GM19023 (cell line): Measurements from ENCODE around the gene PCSK1.
"Not testable (repeated sequence)": the region's sequence is repeated elsewhere in the genome, so short reads cannot be mapped to it uniquely, and the experiment has no call there.

ENCODE experiments used
- ATAC-seq: cut with Tn5 transposase; IDR thresholded peaks from one replicate; pipeline ENCODE4 v1.9.1; 2021; ENCODE audit warnings: mild to moderate bottlenecking, moderate library complexity; ENCODE audit not compliant: unreplicated experiment

Gene PCSK1

DNA sequence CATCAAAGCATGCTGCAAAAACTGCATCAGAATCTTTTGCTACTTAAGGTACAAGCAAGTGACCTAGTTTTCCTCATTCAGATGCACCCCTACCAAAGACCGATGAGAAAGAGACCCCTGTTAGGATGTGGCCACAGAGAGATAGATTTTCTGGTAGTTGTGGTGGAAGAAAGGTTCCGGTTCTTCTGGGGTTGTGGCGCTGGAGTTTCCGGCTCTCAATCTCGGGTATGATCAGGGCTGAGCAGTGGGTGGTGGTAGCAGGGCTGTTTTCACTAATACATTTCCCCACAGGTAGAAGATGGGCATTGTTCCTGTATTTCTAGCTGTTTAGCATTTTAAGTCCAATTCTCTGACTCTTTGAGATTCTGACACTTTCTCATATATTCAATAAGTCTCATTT lies 58.4 kb downstream of the PCSK1 start:
- ATAC-seq = no peak

GRCh38 chr5:96373381-96373733 lies 59.7 kb downstream of the PCSK1 start:
- ATAC-seq = no peak

DNA sequence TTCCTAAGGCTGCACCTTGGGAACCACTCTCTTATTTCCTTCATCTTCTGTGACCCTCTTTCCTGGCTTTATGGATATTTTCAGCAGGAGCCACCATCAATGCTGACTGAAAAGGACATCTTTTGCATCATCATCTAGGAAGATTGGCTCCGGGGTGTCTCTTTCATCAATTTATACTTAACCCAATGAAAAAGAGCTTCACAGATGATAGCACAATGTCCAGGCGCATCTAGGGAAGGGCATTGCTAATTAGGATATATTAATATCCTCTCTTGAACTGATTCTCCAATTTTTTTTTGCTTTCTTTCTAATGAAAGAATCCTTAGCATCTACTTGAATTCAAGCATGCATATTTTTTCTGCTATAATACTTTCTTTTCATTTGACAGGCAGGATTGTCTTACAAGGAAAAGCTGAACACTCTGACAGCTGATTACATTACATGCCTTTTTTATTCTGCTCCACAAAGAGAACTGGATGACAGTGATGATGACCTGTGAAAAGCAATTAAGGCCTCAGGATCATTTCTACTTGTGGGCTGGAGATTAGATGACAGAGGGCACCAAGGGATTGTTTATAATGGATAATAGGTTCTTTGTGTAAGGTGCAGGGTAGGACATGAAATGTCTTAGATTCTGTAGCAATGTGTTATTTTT lies 60.2 kb downstream of the PCSK1 start:
- ATAC-seq = no peak

- no peak for ATAC-seq
Measured at GRCh38 chr5:96370976-96371375, 62.1 kb downstream of the PCSK1 start.

DNA sequence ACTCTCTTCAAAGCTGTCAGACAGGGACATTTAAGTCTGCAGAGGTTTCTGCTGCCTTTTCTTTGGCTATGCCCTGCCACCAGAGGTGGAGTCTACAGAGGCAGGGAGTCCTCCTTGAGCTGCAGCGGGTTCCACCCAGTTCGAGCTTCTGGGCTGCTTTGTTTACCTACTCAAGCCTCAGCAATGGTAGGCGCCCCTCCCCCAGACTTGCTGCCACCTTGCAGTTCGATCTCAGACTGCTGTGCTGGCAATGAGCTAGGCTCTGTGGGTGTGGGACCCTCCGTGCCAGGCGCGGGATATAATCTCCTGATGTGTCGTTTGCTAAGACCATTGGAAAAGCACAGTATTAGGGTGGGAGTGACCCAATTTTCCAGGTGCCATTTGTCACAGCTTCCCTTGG lies 65.7 kb downstream of the PCSK1 start:
- not testable (repeated sequence) for ATAC-seq

- ATAC-seq = no peak
Measured at GRCh38 chr5:96354237-96354636, 78.8 kb downstream of the PCSK1 start.

DNA sequence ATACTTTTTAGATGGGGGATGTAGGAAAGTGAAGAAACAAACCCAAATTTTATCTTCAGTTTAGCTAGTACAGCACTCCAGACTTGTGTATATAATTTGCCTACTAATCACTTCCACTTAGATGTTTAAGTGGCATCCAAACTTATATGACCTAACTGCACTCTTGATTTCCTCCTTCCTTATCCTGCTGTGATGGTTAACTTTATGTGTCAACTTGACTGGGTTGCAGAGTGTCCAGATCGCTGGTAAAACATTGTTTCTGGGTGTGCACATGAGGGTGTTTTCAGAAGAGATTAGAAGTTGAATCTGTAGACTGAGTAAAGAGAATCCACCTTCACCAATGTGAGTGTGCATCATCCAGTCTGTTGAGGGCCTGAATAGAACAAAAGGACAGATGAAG lies 79.8 kb downstream of the PCSK1 start:
- no peak for ATAC-seq

GRCh38 chr5:96350678-96351077 lies 82.4 kb downstream of the PCSK1 start:
- ATAC-seq = no peak

GRCh38 chr5:96348536-96348935 lies 84.5 kb downstream of the PCSK1 start:
- ATAC-seq = no peak

DNA sequence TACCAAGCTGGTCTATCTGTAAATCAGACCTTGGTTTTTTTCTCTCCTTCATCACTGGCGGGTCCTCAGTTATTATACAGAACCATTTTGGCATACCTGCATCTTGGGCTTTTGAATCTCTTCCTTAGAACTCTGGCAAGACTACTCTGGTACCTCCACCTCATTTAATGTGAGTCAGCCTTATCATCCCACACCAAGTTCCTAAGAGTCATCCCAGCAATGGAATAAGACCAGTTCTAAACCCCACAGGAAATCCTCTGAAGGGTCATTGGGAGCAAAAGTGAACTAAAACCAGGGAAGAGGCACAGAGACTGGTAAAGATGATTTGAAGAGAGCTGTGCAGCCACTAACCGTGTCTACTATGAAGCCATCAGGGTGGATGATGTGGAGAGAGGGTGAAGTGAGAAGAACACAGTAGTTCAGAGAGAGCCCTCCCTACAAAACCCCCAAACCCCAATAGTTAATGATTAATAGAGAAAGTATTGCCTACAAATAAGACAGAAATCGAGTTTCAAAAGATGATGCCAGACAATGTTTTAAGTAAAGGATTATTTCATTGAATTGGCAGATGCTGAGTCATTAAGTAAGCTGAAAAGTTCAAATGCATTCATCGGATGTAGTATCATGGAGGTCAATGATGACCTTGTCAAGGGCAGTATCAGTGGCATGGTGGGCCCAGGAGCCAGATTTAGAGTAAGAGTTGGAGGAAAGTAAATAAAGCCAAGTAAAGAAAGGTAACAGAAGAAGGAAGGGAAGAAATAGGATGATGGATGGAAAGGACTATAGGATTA lies 85.4 kb downstream of the PCSK1 start:
- ATAC-seq = no peak

GRCh38 chr5:96344678-96345577 lies 88.1 kb downstream of the PCSK1 start:
- peak; percentile 90 for ATAC-seq

- no peak for ATAC-seq
Measured at GRCh38 chr5:96343094-96343493, 90.0 kb downstream of the PCSK1 start.

DNA sequence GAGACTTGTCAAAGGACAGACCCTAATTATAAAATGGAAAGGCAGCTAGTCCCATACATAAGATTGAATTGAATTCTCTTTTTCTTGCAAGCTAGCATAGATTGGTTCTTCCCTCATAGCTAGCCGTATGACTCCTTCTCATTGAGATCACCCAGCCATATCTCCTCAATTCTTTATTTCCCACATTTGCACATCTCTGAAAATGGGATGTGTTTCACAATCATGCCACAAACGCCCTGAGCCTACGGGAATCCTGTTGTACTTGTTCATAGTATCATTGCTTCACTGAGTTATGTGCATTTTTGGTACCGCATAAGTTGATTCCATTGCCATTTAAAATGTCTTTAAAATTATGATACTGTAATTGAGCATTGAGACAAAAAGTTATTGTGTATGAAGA lies 90.5 kb downstream of the PCSK1 start:
- no peak for ATAC-seq
